Activated CD4-positive, alpha-beta T cell treated with anti-CD3 and anti-CD28 coated beads, Interleukin-2, amount 50 U/mL, for 24 hours (primary cell): ENCODE measurements around the gene BRS3.

ENCODE experiments used
- DNase-seq, 2 donors: peaks; one replicate each; pipeline ENCODE4 v3.0.0-alpha.2; 2020; ENCODE audit warnings: low read depth in 1 of 2, low spot score in 1 of 2

Gene BRS3

GRCh38 chrX:136495043-136495442, 7.3 kb downstream of the BRS3 start:
- DNase-seq: no peak

GRCh38 chrX:136496186-136496763, 8.5 kb downstream of the BRS3 start:
- no peak for DNase-seq

- peak; percentile 63 to 79 for DNase-seq
Observed at GRCh38 chrX:136496764-136497555, 9.2 kb downstream of the BRS3 start.

GRCh38 chrX:136497556-136498052, 9.9 kb downstream of the BRS3 start, which contains the start of gene HTATSF1:
Gene HTATSF1, plus strand, starts transcription at chrX:136497592. Its CDS starts 93 bp downstream, at chrX:136497685.
- DNase-seq: no peak

- no peak for DNase-seq
Observed at GRCh38 chrX:136519069-136519468, 31.3 kb downstream of the BRS3 start.

GRCh38 chrX:136523770-136524169, 36.0 kb downstream of the BRS3 start:
- no peak for DNase-seq

- DNase-seq: no peak
Observed at GRCh38 chrX:136525738-136526606, 38.2 kb downstream of the BRS3 start.

GRCh38 chrX:136528645-136529315, 41.0 kb downstream of the BRS3 start:
- DNase-seq: no peak

GRCh38 chrX:136529795-136530194, 42.0 kb downstream of the BRS3 start:
- no peak for DNase-seq

- no peak for DNase-seq
Observed at GRCh38 chrX:136531951-136532350, 44.2 kb downstream of the BRS3 start, which contains the start of gene VGLL1. Gene VGLL1, plus strand, starts transcription at chrX:136532215. Its CDS starts 3,806 bp downstream, at chrX:136536021.

- no peak for DNase-seq
Observed at GRCh38 chrX:136534131-136534530, 46.4 kb downstream of the BRS3 start.

GRCh38 chrX:136538811-136539210, 51.1 kb downstream of the BRS3 start:
- no peak for DNase-seq

- no peak for DNase-seq
Observed at GRCh38 chrX:136540226-136540625, 52.5 kb downstream of the BRS3 start.

GRCh38 chrX:136541294-136541693, 53.5 kb downstream of the BRS3 start:
- DNase-seq: no peak

- DNase-seq: no peak
Observed at GRCh38 chrX:136542281-136542680, 54.5 kb downstream of the BRS3 start.
